ENCODE results near the gene PLEKHM3. TPM values are rescaled to one million over a fixed set of nuclear protein-coding genes. Genes with fewer than 3 reads are reported as not detected.

Gene PLEKHM3
- total RNA-seq, 4 donors from 2014 or later: 19.1 to 26.5 (median 24.0) TPM

DNA sequence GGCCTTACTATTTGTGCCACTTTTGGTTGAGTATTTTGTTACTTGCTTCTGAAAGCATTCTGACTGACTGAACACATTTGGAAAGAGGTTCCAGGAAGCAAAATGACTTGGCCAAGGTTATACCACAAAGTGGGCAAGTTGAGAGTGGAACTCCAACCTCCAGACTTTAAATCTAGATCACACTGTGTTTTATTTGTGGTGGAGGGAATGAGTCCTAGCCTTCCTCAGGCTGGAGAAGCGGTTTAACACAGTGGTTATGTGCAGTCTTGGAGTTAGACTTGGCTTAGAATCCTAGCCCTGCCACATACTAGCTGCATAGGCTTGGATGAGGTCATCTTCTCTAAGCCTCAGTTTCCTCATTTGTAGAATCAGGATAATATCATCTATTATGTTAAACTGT, 33.4 kb downstream of the PLEKHM3 start:
- no peaks in the 10 kb centered on the region for H3K4me1 ChIP-seq
- in situ Hi-C loops (cut with MboI; ENCODE audit: low pct_ligation_motif_present in 1 of 4, low pct_unique_long_range_greater_than_20kb in 1 of 4, low sequenced_read_pairs in 3 of 4) (no loop called here), intact Hi-C loops (cut with DNase I; ENCODE audit: low total_unique reads) (no loop called here)
- no peak overlapping the region for H3K4me3 ChIP-seq
- no peak for DNase-seq
- no peaks in the 10 kb centered on the region for H3K27me3 ChIP-seq
- no peaks in the 10 kb centered on the region for H3K9me3 ChIP-seq
- WGBS, 2 donors (ENCODE audit: low coverage in 1 of 2): 95% methylated on average over 1 of the region's 1 CpG; no CpG with 5 or more reads in 1 of the 2 donors
- H3K27ac ChIP-seq: no peak overlapping the region
- TF ChIP-seq CTCF (IDR thresholded peaks at IDR 0.05): no peak
- no peaks in the 10 kb centered on the region for H3K36me3 ChIP-seq

DNA sequence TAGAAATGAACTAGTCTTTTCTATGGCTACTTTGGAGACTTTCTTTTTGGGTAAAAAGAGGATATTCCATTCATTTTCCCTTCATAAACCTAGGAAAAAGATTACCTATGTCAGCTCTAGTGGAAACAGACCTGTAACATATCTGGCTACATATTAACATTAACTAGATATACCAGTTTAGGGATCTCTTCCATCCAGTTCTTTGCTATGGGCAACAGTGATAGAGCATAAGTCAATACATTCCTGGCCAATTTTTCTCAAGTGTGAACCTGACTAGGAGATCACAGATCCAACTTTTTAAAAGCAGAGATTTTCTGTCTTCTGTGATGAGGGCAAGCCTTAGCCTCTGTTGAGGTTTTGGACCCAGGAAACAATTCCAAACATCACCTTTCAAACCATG, 34.5 kb downstream of the PLEKHM3 start:
- no peak for TF ChIP-seq POLR2A (IDR thresholded peaks at IDR 0.05)
- TF ChIP-seq EP300 (IDR thresholded peaks at IDR 0.05; ENCODE audit: low read depth): no peak
- TF ChIP-seq POLR2AphosphoS5 (IDR thresholded peaks at IDR 0.05): no peak
- no peak for TF ChIP-seq CTCF (IDR thresholded peaks at IDR 0.05)
- Histone ChIP-seq H3K4me1 (no peaks in the 10 kb centered on the region), H3K9me3 (no peaks in the 10 kb centered on the region), H3K4me3 (no peak overlapping the region), H3K36me3 (no peaks in the 10 kb centered on the region), H3K27ac (no peak overlapping the region), H3K27me3 (no peaks in the 10 kb centered on the region)
- no peak for DNase-seq
- in situ Hi-C loops (cut with MboI; ENCODE audit: low pct_ligation_motif_present in 1 of 4, low pct_unique_long_range_greater_than_20kb in 1 of 4, low sequenced_read_pairs in 3 of 4) (no loop called here), intact Hi-C loops (cut with DNase I; ENCODE audit: low total_unique reads) (no loop called here)

GRCh38 chr2:207988975-207989374, 36.4 kb downstream of the PLEKHM3 start:
- no peak for TF ChIP-seq POLR2AphosphoS5 (IDR thresholded peaks at IDR 0.05)
- no peak for TF ChIP-seq EP300 (IDR thresholded peaks at IDR 0.05; ENCODE audit: low read depth)
- no peak for TF ChIP-seq POLR2A (IDR thresholded peaks at IDR 0.05)
- no peak for TF ChIP-seq CTCF (IDR thresholded peaks at IDR 0.05)
- no peak overlapping the region for H3K27ac ChIP-seq
- no peak for DNase-seq
- 74 to 76% methylated on average over 2 to 3 of the region's 3 CpGs for whole genome bisulfite sequencing, 2 donors (ENCODE audit: low coverage in 1 of 2)
- H3K4me1 ChIP-seq: no peaks in the 10 kb centered on the region
- H3K36me3 ChIP-seq: no peaks in the 10 kb centered on the region
- H3K4me3 ChIP-seq: no peak overlapping the region
- intact Hi-C loops (cut with DNase I; ENCODE audit: low total_unique reads) (no loop called here), in situ Hi-C loops (cut with MboI; ENCODE audit: low pct_ligation_motif_present in 1 of 4, low pct_unique_long_range_greater_than_20kb in 1 of 4, low sequenced_read_pairs in 3 of 4) (no loop called here)
- H3K27me3 ChIP-seq: no peaks in the 10 kb centered on the region
- H3K9me3 ChIP-seq: no peaks in the 10 kb centered on the region

- in situ Hi-C loops (cut with MboI; ENCODE audit: low pct_ligation_motif_present in 1 of 4, low pct_unique_long_range_greater_than_20kb in 1 of 4, low sequenced_read_pairs in 3 of 4) (no loop called here), intact Hi-C loops (cut with DNase I; ENCODE audit: low total_unique reads) (no loop called here)
- H3K27me3 ChIP-seq: no peaks in the 10 kb centered on the region
- H3K27ac ChIP-seq: no peak overlapping the region
- H3K4me3 ChIP-seq: no peak overlapping the region
- no peak for DNase-seq
- H3K36me3 ChIP-seq: no peaks in the 10 kb centered on the region
- TF ChIP-seq POLR2A (IDR thresholded peaks at IDR 0.05): no peak
- TF ChIP-seq POLR2AphosphoS5 (IDR thresholded peaks at IDR 0.05): no peak
- TF ChIP-seq CTCF (IDR thresholded peaks at IDR 0.05): no peak
- TF ChIP-seq EP300 (IDR thresholded peaks at IDR 0.05; ENCODE audit: low read depth): no peak
- H3K4me1 ChIP-seq: no peaks in the 10 kb centered on the region
- no peaks in the 10 kb centered on the region for H3K9me3 ChIP-seq
- WGBS, 2 donors (ENCODE audit: low coverage in 1 of 2): 86 to 95% methylated on average over 2 to 4 of the region's 4 CpGs
These were observed 38.2 kb downstream of the PLEKHM3 start for GRCh38 chr2:207987025-207987716.

Measured in transverse colon (tissue), 4 donors.